ENCODE results near the gene MYL9. TPM values are rescaled to one million over a fixed set of nuclear protein-coding genes. Genes with fewer than 3 reads are reported as not detected.
A peak's percentile ranks its signal among the peaks of the same experiment; 100 is the strongest.

The MYL9 gene
- total and polyA plus RNA-seq, 8 donors, result 9.9 to 122 (median 31.7) TPM

GRCh38 chr20:36528875-36529417 is 12.4 kb upstream of the MYL9 start:
- no peak for ATAC-seq
- Histone ChIP-seq H3K27me3 (no peaks in the 10 kb centered on the region), H3K4me1 (peaks cover 0 to 6% (median 0%) of the 10 kb centered on the region in 3 donors), H3K4me3 (no peak overlapping the region), H3K9me3 (no peaks in the 10 kb centered on the region), H3K27ac (no peak overlapping the region), H3K36me3 (peaks cover 0 to 40% (median 17%) of the 10 kb centered on the region in 3 donors)
- FAIRE-seq, result no peak
- no peak for TF ChIP-seq CTCF (IDR thresholded peaks at IDR 0.05)
- WGBS, 2 donors, result 86 to 89% methylated on average over 14 of the region's 14 CpGs
- peak in 1 of 6 donors; percentile 61 for DNase-seq
- intact Hi-C loops (cut with DNase I), result no loop called here

- peaks cover 0 to 6% (median 0%) of the 10 kb centered on the region in 3 donors for H3K36me3 ChIP-seq
- peak in 5 of 6 donors; percentile 44 to 91 (median 80) for DNase-seq
- H3K9me3 ChIP-seq, result no peaks in the 10 kb centered on the region
- H3K4me3 ChIP-seq, result no peak overlapping the region
- H3K4me1 ChIP-seq, result no peaks in the 10 kb centered on the region
- WGBS, 2 donors, result 48 to 50% methylated on average over 10 of the region's 10 CpGs
- TF ChIP-seq CTCF (IDR thresholded peaks at IDR 0.05), result no peak
- FAIRE-seq, result no peak
- peak; percentile 77 to 89 (median 79) for ATAC-seq
- no peaks in the 10 kb centered on the region for H3K27me3 ChIP-seq
- intact Hi-C loops (cut with DNase I), result no loop called here
- H3K27ac ChIP-seq, result no peak overlapping the region
Observed at GRCh38 chr20:36532388-36532787, 8.9 kb upstream of the MYL9 start.

GRCh38 chr20:36532822-36533221 is 8.5 kb upstream of the MYL9 start:
- ATAC-seq, result peak in 3 of 4 donors; percentile 22 to 39 (median 35)
- intact Hi-C loops (cut with DNase I), result no loop called here
- H3K27me3 ChIP-seq, result no peaks in the 10 kb centered on the region
- FAIRE-seq, result no peak
- no peak for TF ChIP-seq CTCF (IDR thresholded peaks at IDR 0.05)
- 38 to 49% methylated on average over 3 of the region's 3 CpGs for WGBS, 2 donors
- H3K36me3 ChIP-seq, result peaks cover 0 to 2% (median 0%) of the 10 kb centered on the region in 3 donors
- H3K9me3 ChIP-seq, result no peaks in the 10 kb centered on the region
- H3K27ac ChIP-seq, result peak overlapping the region in 1 of 4 donors; percentile 15
- H3K4me3 ChIP-seq, result no peak overlapping the region
- H3K4me1 ChIP-seq, result no peaks in the 10 kb centered on the region
- DNase-seq, result peak in 1 of 6 donors; percentile 37

- DNase-seq, result peak in 1 of 6 donors; percentile 4
Observed at GRCh38 chr20:36538026-36538722, 3.1 kb upstream of the MYL9 start.

More at GRCh38 chr20:36538026-36538722, 3.1 kb upstream of the MYL9 start:
- no peaks in the 10 kb centered on the region for H3K4me1 ChIP-seq
- H3K4me3 ChIP-seq, result no peak overlapping the region
- no peak overlapping the region for H3K27ac ChIP-seq
- FAIRE-seq (no peak), ATAC-seq (no peak)
- 80 to 81% methylated on average over 11 of the region's 11 CpGs for WGBS, 2 donors
- H3K36me3 ChIP-seq, result no peaks in the 10 kb centered on the region
- no peaks in the 10 kb centered on the region for H3K27me3 ChIP-seq
- no peak for TF ChIP-seq CTCF (IDR thresholded peaks at IDR 0.05)
- no peaks in the 10 kb centered on the region for H3K9me3 ChIP-seq
- intact Hi-C loops (cut with DNase I), result no loop called here
